Measurements from ENCODE around the gene MRNIP. TPM values are rescaled to one million over a fixed set of nuclear protein-coding genes. Genes with fewer than 3 reads are reported as not detected.

Gene MRNIP
- total and polyA plus RNA-seq, 4 donors = 5.4 to 12.0 (median 7.3) TPM

GRCh38 chr5:179795049-179795862 lies 63.4 kb downstream of the MRNIP start:
- peak overlapping the region in 1 of 2 donors; percentile 11 for H3K9ac ChIP-seq (ENCODE audit: low read depth in 1 of 2, low read length in 2 of 2)
- DNase-seq (ENCODE audit: low spot score) = no peak
- TF ChIP-seq TAF1 (conservative IDR thresholded peaks at IDR 0.05) (no peak), REST (IDR thresholded peaks at IDR 0.05) (no peak), ZBTB33 (IDR thresholded peaks at IDR 0.05) (no peak), RXRA (IDR thresholded peaks at IDR 0.05) (no peak), RAD21 (IDR thresholded peaks at IDR 0.05) (no peak), HNF4G (IDR thresholded peaks at IDR 0.05) (no peak), JUND (IDR thresholded peaks at IDR 0.05) (no peak), FOXA1 (IDR thresholded peaks at IDR 0.05) (no peak), EGR1 (IDR thresholded peaks at IDR 0.05; ENCODE audit: low read depth in 2 of 2) (no peak), FOXA2 (IDR thresholded peaks at IDR 0.05) (no peak), GABPA (IDR thresholded peaks at IDR 0.05 in 1 of 2, conservative IDR thresholded peaks at IDR 0.05 in 1 of 2) (no peak), HNF4A (conservative IDR thresholded peaks at IDR 0.05) (no peak), SP1 (IDR thresholded peaks at IDR 0.05) (no peak), NR2F2 (IDR thresholded peaks at IDR 0.05) (no peak)
- TF ChIP-seq, protein P1, sequence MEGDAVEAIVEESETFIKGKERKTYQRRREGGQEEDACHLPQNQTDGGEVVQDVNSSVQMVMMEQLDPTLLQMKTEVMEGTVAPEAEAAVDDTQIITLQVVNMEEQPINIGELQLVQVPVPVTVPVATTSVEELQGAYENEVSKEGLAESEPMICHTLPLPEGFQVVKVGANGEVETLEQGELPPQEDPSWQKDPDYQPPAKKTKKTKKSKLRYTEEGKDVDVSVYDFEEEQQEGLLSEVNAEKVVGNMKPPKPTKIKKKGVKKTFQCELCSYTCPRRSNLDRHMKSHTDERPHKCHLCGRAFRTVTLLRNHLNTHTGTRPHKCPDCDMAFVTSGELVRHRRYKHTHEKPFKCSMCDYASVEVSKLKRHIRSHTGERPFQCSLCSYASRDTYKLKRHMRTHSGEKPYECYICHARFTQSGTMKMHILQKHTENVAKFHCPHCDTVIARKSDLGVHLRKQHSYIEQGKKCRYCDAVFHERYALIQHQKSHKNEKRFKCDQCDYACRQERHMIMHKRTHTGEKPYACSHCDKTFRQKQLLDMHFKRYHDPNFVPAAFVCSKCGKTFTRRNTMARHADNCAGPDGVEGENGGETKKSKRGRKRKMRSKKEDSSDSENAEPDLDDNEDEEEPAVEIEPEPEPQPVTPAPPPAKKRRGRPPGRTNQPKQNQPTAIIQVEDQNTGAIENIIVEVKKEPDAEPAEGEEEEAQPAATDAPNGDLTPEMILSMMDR (IDR thresholded peaks at IDR 0.05; ENCODE audit: low read depth, low read length, missing input control) = no peak
- TF ChIP-seq, protein P2, sequence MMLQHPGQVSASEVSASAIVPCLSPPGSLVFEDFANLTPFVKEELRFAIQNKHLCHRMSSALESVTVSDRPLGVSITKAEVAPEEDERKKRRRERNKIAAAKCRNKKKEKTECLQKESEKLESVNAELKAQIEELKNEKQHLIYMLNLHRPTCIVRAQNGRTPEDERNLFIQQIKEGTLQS (IDR thresholded peaks at IDR 0.05) = no peak
- peaks cover 14 to 29% (median 19%) of the 10 kb centered on the region in 4 donors for H3K36me3 ChIP-seq (ENCODE audit: control insufficient read depth in 4 of 4, insufficient read depth in 3 of 4, low read depth in 1 of 4, low read length in 3 of 4)
- H3K9me3 ChIP-seq (ENCODE audit: control insufficient read depth in 4 of 4, low read length in 3 of 4) = no peaks in the 10 kb centered on the region
- peaks cover 0 to 51% (median 31%) of the 10 kb centered on the region in 4 donors for H3K4me1 ChIP-seq (ENCODE audit: control insufficient read depth in 4 of 4, insufficient read depth in 4 of 4, low read length in 3 of 4)
- H3K27me3 ChIP-seq (ENCODE audit: control insufficient read depth in 4 of 4, insufficient read depth in 4 of 4, low read length in 3 of 4) = no peaks in the 10 kb centered on the region
- WGBS = 16% methylated on average over 53 of the region's 53 CpGs
- H3K27ac ChIP-seq (ENCODE audit: low read depth in 1 of 2, low read length in 2 of 2) = no peak overlapping the region
- H3K4me3 ChIP-seq (ENCODE audit: low read depth in 1 of 3, low read length in 3 of 3) = peak overlapping the region in 1 of 3 donors; percentile 61
